Measurements from ENCODE around the gene KDM4C.

- TF ChIP-seq POLR2A (IDR thresholded peaks at IDR 0.05; ENCODE audit: borderline replicate concordance, extremely low read depth, insufficient read depth, insufficient read length) (no peak), CTCF (IDR thresholded peaks at IDR 0.05 in 2 of 3, conservative IDR thresholded peaks at IDR 0.05 in 1 of 3; ENCODE audit: borderline replicate concordance in 1 of 3, insufficient read depth in 1 of 3, low read depth in 2 of 3, low read length in 2 of 3) (no peak), EZH2phosphoT487 (IDR thresholded peaks at IDR 0.05; ENCODE audit: borderline replicate concordance) (no peak), MAX (IDR thresholded peaks at IDR 0.05) (no peak), EZH2 (IDR thresholded peaks at IDR 0.05) (no peak), POLR2AphosphoS5 (IDR thresholded peaks at IDR 0.05; ENCODE audit: low read depth, low read length) (no peak), YY1 (IDR thresholded peaks at IDR 0.05; ENCODE audit: extremely low read depth, insufficient replicate concordance, low read depth, low read length) (no peak), ZFX (IDR thresholded peaks at IDR 0.05) (no peak), REST (IDR thresholded peaks at IDR 0.05; ENCODE audit: low read depth) (no peak), JUND (IDR thresholded peaks at IDR 0.05) (no peak), ATF3 (IDR thresholded peaks at IDR 0.05) (no peak), ZBTB33 (IDR thresholded peaks at IDR 0.05; ENCODE audit: extremely low read depth, insufficient replicate concordance, low read length) (no peak), CEBPB (IDR thresholded peaks at IDR 0.05; ENCODE audit: low read depth) (no peak), RAD21 (IDR thresholded peaks at IDR 0.05; ENCODE audit: low read depth) (no peak)
Observed at GRCh38 chr9:7033076-7034045, 275.6 kb downstream of the KDM4C start.
